Activated gamma-delta T cell treated with Interleukin-2 at 50 U/mL for 16 hours (primary cell): ENCODE measurements around the gene PLCB4.
"Not testable (repeated sequence)": the region's sequence is repeated elsewhere in the genome, so short reads cannot be mapped to it uniquely, and the experiment has no call there.

Source experiments
- DNase-seq: peaks from one replicate; pipeline ENCODE4 v3.0.0-alpha.2; 2020

The PLCB4 gene

GRCh38 chr20:9068841-9069663 is at the start of gene PLCB4:
PLCB4 (plus strand) TSS chr20:9069087; CDS start chr20:9307815, 238,728 bp downstream.
- DNase-seq: no peak

GRCh38 chr20:9019833-9020232 is 49.1 kb upstream of the PLCB4 start:
- DNase-seq: no peak

- DNase-seq: no peak
These were observed 47.7 kb upstream of the PLCB4 start for GRCh38 chr20:9021216-9021615.

- no peak for DNase-seq
These were observed 47.2 kb upstream of the PLCB4 start for GRCh38 chr20:9021699-9022098.

GRCh38 chr20:9022376-9022775 is 46.5 kb upstream of the PLCB4 start:
- no peak for DNase-seq

- no peak for DNase-seq
These were observed 44.3 kb upstream of the PLCB4 start for GRCh38 chr20:9024606-9025005.

GRCh38 chr20:9025011-9025410 is 43.9 kb upstream of the PLCB4 start:
- no peak for DNase-seq

- DNase-seq: no peak
These were observed 43.2 kb upstream of the PLCB4 start for GRCh38 chr20:9025643-9026042.

- DNase-seq: no peak
These were observed 41.3 kb upstream of the PLCB4 start for GRCh38 chr20:9027626-9028025.

- DNase-seq: no peak
These were observed 40.5 kb upstream of the PLCB4 start for GRCh38 chr20:9028419-9028818.

GRCh38 chr20:9031991-9032390 is 36.9 kb upstream of the PLCB4 start:
- no peak for DNase-seq

GRCh38 chr20:9032758-9033157 is 36.1 kb upstream of the PLCB4 start:
- no peak for DNase-seq

GRCh38 chr20:9035126-9035525 is 33.8 kb upstream of the PLCB4 start:
- DNase-seq: no peak

GRCh38 chr20:9036593-9036992 is 32.3 kb upstream of the PLCB4 start:
- DNase-seq: no peak

- no peak for DNase-seq
These were observed 29.9 kb upstream of the PLCB4 start for GRCh38 chr20:9038791-9039535.

- no peak for DNase-seq
These were observed 27.9 kb upstream of the PLCB4 start for GRCh38 chr20:9040863-9041524.

- DNase-seq: no peak
These were observed 25.5 kb upstream of the PLCB4 start for GRCh38 chr20:9043364-9043763.

- DNase-seq: not testable (repeated sequence)
These were observed 21.0 kb upstream of the PLCB4 start for GRCh38 chr20:9047928-9048327.

- no peak for DNase-seq
These were observed 17.4 kb upstream of the PLCB4 start for GRCh38 chr20:9051508-9051907.

GRCh38 chr20:9052136-9052535 is 16.8 kb upstream of the PLCB4 start:
- no peak for DNase-seq

- no peak for DNase-seq
These were observed 15.8 kb upstream of the PLCB4 start for GRCh38 chr20:9053108-9053507.

- no peak for DNase-seq
These were observed 14.7 kb upstream of the PLCB4 start for GRCh38 chr20:9054176-9054575.

GRCh38 chr20:9059931-9060330 is 9.0 kb upstream of the PLCB4 start:
- no peak for DNase-seq

GRCh38 chr20:9061434-9061833 is 7.5 kb upstream of the PLCB4 start:
- DNase-seq: no peak
